Activated CD4-positive, alpha-beta memory T cell treated with anti-CD3 and anti-CD28 coated beads, Interleukin-2, amount 10 ng/mL, durations not matched to agents 7 days and 5 days (primary cell): Measurements from ENCODE around the gene RSU1. TPM values are rescaled to one million over a fixed set of nuclear protein-coding genes. Genes with fewer than 3 reads are reported as not detected.

Experiments
- CTCF ChIA-PET: fragments of 350-600 bp; sonication (Branson Sonifier 250); formaldehyde crosslinking; loops from one replicate; lab custom pipeline; 2021; ENCODE audit warnings: antibody characterized with exemption, inconsistent platforms; lab: Charles Lee
- POLR2A ChIA-PET: fragments of 350-600 bp; sonication (Branson Sonifier 250); formaldehyde crosslinking; loops from one replicate; lab custom pipeline; 2021; ENCODE audit warnings: antibody characterized with exemption; lab: Charles Lee
- DNase-seq: peaks from one replicate; pipeline ENCODE4 v3.0.0-alpha.2; 2020
- H3K27ac Mint-ChIP-seq: one replicate; pipeline ENCODE4 v1.8.0; 2021; ENCODE audit warnings: mild to moderate bottlenecking, mixed read lengths
- H3K27me3 Mint-ChIP-seq: one replicate; pipeline ENCODE4 v1.8.0; 2021; ENCODE audit warnings: mixed read lengths
- H3K36me3 Mint-ChIP-seq: one replicate; pipeline ENCODE4 v1.8.0; 2021; ENCODE audit warnings: low read depth, mixed read lengths
- H3K4me1 Mint-ChIP-seq: one replicate; pipeline ENCODE4 v1.8.0; 2021; ENCODE audit warnings: mixed read lengths
- H3K4me3 Mint-ChIP-seq: one replicate; pipeline ENCODE4 v1.8.0; 2021; ENCODE audit warnings: mild to moderate bottlenecking, mixed read lengths
- H3K9me3 Mint-ChIP-seq: one replicate; pipeline ENCODE4 v1.8.0; 2021; ENCODE audit warnings: mixed read lengths
- total RNA-seq, 2 experiments: library from RNA; stranded (reverse); gene quantifications; one replicate each; pipeline ENCODE4 v1.2.3, GENCODE V29; 2021

Gene RSU1
- total RNA-seq, 2 experiments from 2014 or later: 74.3 to 74.9 TPM

GRCh38 chr10:16819436-16819835 lies 2.2 kb upstream of the RSU1 start:
- CTCF ChIA-PET: interaction anchor here (1.1 kb wide), 1 partner anchor 8 kb away, joined by 3 read pairs; no protein-coding TSS in a partner anchor
- Mint-ChIP-seq H3K27me3 (peaks cover 4% of the 10 kb centered on the region), H3K9me3 (peaks cover 21% of the 10 kb centered on the region), H3K4me1 (peaks cover 34% of the 10 kb centered on the region), H3K36me3 (peaks cover 32% of the 10 kb centered on the region), H3K4me3 (no peak overlapping the region), H3K27ac (no peak overlapping the region)
- no peak for DNase-seq
- POLR2A ChIA-PET: interaction anchor here (1.0 kb wide), 1 partner anchor 419 kb away, joined by 3 read pairs; no protein-coding TSS in a partner anchor

DNA sequence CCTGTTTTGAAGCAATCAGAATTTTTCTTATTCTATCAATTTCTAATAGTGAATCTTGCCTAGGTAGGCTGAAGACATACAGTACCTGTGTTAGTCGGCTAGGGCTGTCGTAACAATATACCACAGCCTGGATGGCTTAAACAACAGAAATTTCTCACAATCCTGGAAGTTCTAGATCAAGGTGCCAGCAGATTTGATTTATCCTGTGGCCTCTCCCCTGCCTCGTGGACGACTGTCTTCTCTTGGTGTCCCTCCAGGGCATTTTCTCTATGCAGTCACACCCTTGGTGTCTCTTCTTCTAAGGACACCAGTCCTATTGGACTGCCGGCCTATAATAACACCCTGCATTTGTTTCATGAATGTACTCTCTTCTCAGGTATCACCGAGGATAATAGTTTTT lies 1.8 kb upstream of the RSU1 start:
- no peak for DNase-seq
- peaks cover 21% of the 10 kb centered on the region for H3K9me3 Mint-ChIP-seq
- peaks cover 34% of the 10 kb centered on the region for H3K4me1 Mint-ChIP-seq
- peaks cover 4% of the 10 kb centered on the region for H3K27me3 Mint-ChIP-seq
- ChIA-PET CTCF (interaction anchor here (1.1 kb wide), 1 partner anchor 9 kb away, joined by 3 read pairs; no protein-coding TSS in a partner anchor), POLR2A (interaction anchor here (1.0 kb wide), 1 partner anchor 419 kb away, joined by 3 read pairs; no protein-coding TSS in a partner anchor)
- H3K4me3 Mint-ChIP-seq: no peak overlapping the region
- H3K36me3 Mint-ChIP-seq: peaks cover 33% of the 10 kb centered on the region
- H3K27ac Mint-ChIP-seq: no peak overlapping the region

- CTCF ChIA-PET: interaction anchor here (0.9 to 1.8 kb wide), 11 partner anchors 9 to 440 kb away, joined by 3 to 10 read pairs (median 5); partner anchors contain the start of gene VIM
- POLR2A ChIA-PET: interaction anchor here (0.9 to 2.2 kb wide), 12 partner anchors 11 to 957 kb away, joined by 3 to 58 read pairs (median 6); partner anchors contain the start of genes MINDY3, PTER, STAM and VIM
- Mint-ChIP-seq H3K27ac (peak overlapping the region; percentile 92), H3K4me1 (peaks cover 42% of the 10 kb centered on the region), H3K9me3 (peaks cover 7% of the 10 kb centered on the region), H3K27me3 (peaks cover 4% of the 10 kb centered on the region), H3K36me3 (peaks cover 30% of the 10 kb centered on the region), H3K4me3 (peak overlapping the region; percentile 85)
- no peak for DNase-seq
These were observed 447 bp downstream of the RSU1 start for GRCh38 chr10:16816830-16817124.

DNA sequence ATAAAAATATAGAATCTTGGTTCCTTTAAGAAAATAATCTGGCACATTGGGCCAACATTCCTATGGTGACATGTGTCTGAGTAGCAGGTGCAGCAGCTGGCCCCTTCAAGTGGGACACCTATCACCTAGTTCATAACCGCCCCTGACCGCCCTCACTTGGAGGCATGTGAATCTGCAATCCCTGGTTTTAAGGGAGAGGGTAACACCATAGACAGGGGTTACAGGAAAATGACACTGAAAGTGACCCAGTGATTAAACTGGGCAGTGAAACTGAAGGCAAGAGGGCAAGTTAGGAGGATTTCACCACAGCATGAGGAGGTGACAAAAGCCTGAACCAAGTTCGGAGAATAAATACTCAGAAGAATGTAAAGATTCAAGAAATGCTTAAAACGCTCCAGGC lies 1.1 kb downstream of the RSU1 start:
- peaks cover 47% of the 10 kb centered on the region for H3K4me1 Mint-ChIP-seq
- H3K27me3 Mint-ChIP-seq: peaks cover 4% of the 10 kb centered on the region
- H3K36me3 Mint-ChIP-seq: peaks cover 30% of the 10 kb centered on the region
- DNase-seq: no peak
- peak overlapping the region; percentile 85 for H3K4me3 Mint-ChIP-seq
- peak overlapping the region; percentile 63 for H3K27ac Mint-ChIP-seq
- POLR2A ChIA-PET: interaction anchor here (1.2 to 2.2 kb wide), 5 partner anchors 10 to 956 kb away, joined by 3 to 8 read pairs (median 4); partner anchors contain the start of genes MINDY3 and PTER
- H3K9me3 Mint-ChIP-seq: peaks cover 4% of the 10 kb centered on the region
- CTCF ChIA-PET: interaction anchor here (0.7 to 1.7 kb wide), 2 partner anchors 415 to 440 kb away, joined by 3 to 4 read pairs; no protein-coding TSS in a partner anchor

GRCh38 chr10:16814012-16814411 lies 3.2 kb downstream of the RSU1 start:
- H3K4me1 Mint-ChIP-seq: peaks cover 50% of the 10 kb centered on the region
- H3K9me3 Mint-ChIP-seq: no peaks in the 10 kb centered on the region
- ChIA-PET CTCF (interaction anchor here (1.0 kb wide), 1 partner anchor 36 kb away, joined by 4 read pairs; no protein-coding TSS in a partner anchor), POLR2A (no interaction called here)
- DNase-seq: no peak
- no peak overlapping the region for H3K4me3 Mint-ChIP-seq
- peaks cover 2% of the 10 kb centered on the region for H3K27me3 Mint-ChIP-seq
- H3K27ac Mint-ChIP-seq: no peak overlapping the region
- H3K36me3 Mint-ChIP-seq: peaks cover 32% of the 10 kb centered on the region

DNA sequence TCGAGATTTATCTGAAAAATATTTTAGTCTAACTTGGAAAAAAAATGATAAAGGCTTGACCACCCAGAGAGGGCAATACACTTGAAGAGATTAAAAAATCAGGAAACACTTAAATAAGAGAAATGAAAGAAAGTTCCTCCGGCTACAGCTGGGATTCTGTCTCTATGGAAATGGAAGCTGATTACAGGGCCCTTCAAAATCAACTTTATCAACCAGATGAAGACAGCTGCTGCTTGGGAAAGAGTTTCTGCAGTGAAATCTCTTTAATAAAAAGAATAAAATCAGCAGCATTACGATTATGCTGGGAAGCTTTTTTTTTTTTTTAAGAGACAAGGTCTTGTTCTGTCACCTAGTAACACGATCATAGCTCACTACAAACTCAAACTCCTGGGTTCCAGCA lies 4.5 kb downstream of the RSU1 start:
- peaks cover 32% of the 10 kb centered on the region for H3K36me3 Mint-ChIP-seq
- no peak overlapping the region for H3K27ac Mint-ChIP-seq
- ChIA-PET CTCF (interaction anchor here (0.6 to 1.1 kb wide), 3 partner anchors 15 to 157 kb away, joined by 3 to 4 read pairs (median 3); no protein-coding TSS in a partner anchor), POLR2A (interaction anchor here (1.2 kb wide), 1 partner anchor 831 kb away, joined by 3 read pairs; no protein-coding TSS in a partner anchor)
- H3K4me3 Mint-ChIP-seq: no peak overlapping the region
- H3K4me1 Mint-ChIP-seq: peaks cover 45% of the 10 kb centered on the region
- H3K27me3 Mint-ChIP-seq: peaks cover 2% of the 10 kb centered on the region
- no peak for DNase-seq
- H3K9me3 Mint-ChIP-seq: no peaks in the 10 kb centered on the region

GRCh38 chr10:16811765-16812164 lies 5.5 kb downstream of the RSU1 start:
- H3K27me3 Mint-ChIP-seq: no peaks in the 10 kb centered on the region
- ChIA-PET POLR2A (interaction anchor here (0.8 to 1.2 kb wide), 2 partner anchors 23 to 832 kb away, joined by 3 read pairs; no protein-coding TSS in a partner anchor), CTCF (no interaction called here)
- H3K36me3 Mint-ChIP-seq: peaks cover 30% of the 10 kb centered on the region
- no peak overlapping the region for H3K4me3 Mint-ChIP-seq
- DNase-seq: no peak
- no peaks in the 10 kb centered on the region for H3K9me3 Mint-ChIP-seq
- H3K4me1 Mint-ChIP-seq: peaks cover 41% of the 10 kb centered on the region
- no peak overlapping the region for H3K27ac Mint-ChIP-seq

- CTCF ChIA-PET: no interaction called here
- no peak for DNase-seq
- Mint-ChIP-seq H3K36me3 (peaks cover 30% of the 10 kb centered on the region), H3K9me3 (no peaks in the 10 kb centered on the region), H3K27me3 (no peaks in the 10 kb centered on the region), H3K4me3 (no peak overlapping the region), H3K4me1 (peaks cover 39% of the 10 kb centered on the region), H3K27ac (no peak overlapping the region)
- POLR2A ChIA-PET: interaction anchor here (0.8 kb wide), 1 partner anchor 23 kb away, joined by 3 read pairs; no protein-coding TSS in a partner anchor
These were observed 5.9 kb downstream of the RSU1 start for GRCh38 chr10:16811292-16811691.

GRCh38 chr10:16809074-16809718 lies 8.0 kb downstream of the RSU1 start:
- H3K9me3 Mint-ChIP-seq: no peaks in the 10 kb centered on the region
- peaks cover 22% of the 10 kb centered on the region for H3K36me3 Mint-ChIP-seq
- peak; percentile 64 for DNase-seq
- H3K4me3 Mint-ChIP-seq: no peak overlapping the region
- H3K27ac Mint-ChIP-seq: no peak overlapping the region
- H3K27me3 Mint-ChIP-seq: no peaks in the 10 kb centered on the region
- CTCF ChIA-PET: interaction anchor here (0.6 to 1.9 kb wide), 5 partner anchors 8 to 711 kb away, joined by 3 to 6 read pairs (median 4); partner anchors contain the start of gene RSU1
- H3K4me1 Mint-ChIP-seq: peaks cover 21% of the 10 kb centered on the region
- POLR2A ChIA-PET: no interaction called here

GRCh38 chr10:16804123-16804522 lies 13.1 kb downstream of the RSU1 start:
- Mint-ChIP-seq H3K27me3 (no peaks in the 10 kb centered on the region), H3K9me3 (no peaks in the 10 kb centered on the region), H3K4me1 (peaks cover 13% of the 10 kb centered on the region), H3K4me3 (no peak overlapping the region), H3K27ac (no peak overlapping the region), H3K36me3 (peaks cover 8% of the 10 kb centered on the region)
- CTCF ChIA-PET: interaction anchor here (1.0 kb wide), 1 partner anchor 10 kb away, joined by 3 read pairs; no protein-coding TSS in a partner anchor
- no peak for DNase-seq
- POLR2A ChIA-PET: no interaction called here

DNA sequence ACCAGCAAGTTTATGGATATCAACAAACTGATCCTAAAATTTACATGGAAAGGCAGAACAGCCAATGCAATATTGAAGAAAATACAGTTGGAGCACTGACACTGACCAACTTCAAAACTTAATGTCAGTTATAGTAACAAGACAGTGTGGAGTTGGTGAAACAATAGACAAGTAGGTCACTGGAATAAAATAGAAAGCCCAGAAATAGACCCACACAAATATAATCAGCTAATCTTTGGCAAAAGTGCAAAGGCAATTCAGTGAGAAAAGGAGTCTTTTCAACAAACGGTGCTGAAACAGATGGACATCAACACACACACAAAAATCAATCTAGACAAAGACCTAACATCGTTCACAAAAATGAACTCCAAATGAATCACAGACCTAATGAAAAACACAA lies 13.8 kb downstream of the RSU1 start:
- peaks cover 15% of the 10 kb centered on the region for H3K36me3 Mint-ChIP-seq
- ChIA-PET CTCF (interaction anchor here (1.0 kb wide), 1 partner anchor 9 kb away, joined by 3 read pairs; no protein-coding TSS in a partner anchor), POLR2A (no interaction called here)
- no peak overlapping the region for H3K27ac Mint-ChIP-seq
- H3K4me1 Mint-ChIP-seq: peaks cover 15% of the 10 kb centered on the region
- H3K9me3 Mint-ChIP-seq: no peaks in the 10 kb centered on the region
- no peak for DNase-seq
- no peaks in the 10 kb centered on the region for H3K27me3 Mint-ChIP-seq
- H3K4me3 Mint-ChIP-seq: no peak overlapping the region

GRCh38 chr10:16799621-16800020 lies 17.6 kb downstream of the RSU1 start:
- Mint-ChIP-seq H3K4me1 (peaks cover 22% of the 10 kb centered on the region), H3K36me3 (peaks cover 29% of the 10 kb centered on the region), H3K27ac (no peak overlapping the region), H3K27me3 (no peaks in the 10 kb centered on the region), H3K9me3 (no peaks in the 10 kb centered on the region), H3K4me3 (no peak overlapping the region)
- ChIA-PET POLR2A (no interaction called here), CTCF (no interaction called here)
- no peak for DNase-seq

DNA sequence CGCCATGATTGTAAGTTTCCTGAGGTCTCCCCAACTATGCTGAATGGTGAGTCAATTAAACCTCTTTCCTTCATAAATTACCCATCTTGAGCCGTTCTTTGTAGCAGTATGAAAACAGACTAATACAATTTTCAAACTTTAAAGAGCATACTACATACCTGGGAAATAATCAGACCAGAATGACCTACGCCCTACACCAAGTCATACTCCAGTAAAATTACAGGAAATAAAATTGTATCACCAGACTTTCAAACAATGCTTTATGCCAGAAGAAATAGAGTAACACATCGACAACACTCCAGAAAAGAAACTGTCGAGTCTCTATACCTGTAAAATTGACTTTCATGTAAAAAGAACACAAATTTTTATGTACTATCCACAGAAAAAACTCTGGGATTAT lies 18.7 kb downstream of the RSU1 start:
- no peak overlapping the region for H3K27ac Mint-ChIP-seq
- peaks cover 22% of the 10 kb centered on the region for H3K4me1 Mint-ChIP-seq
- ChIA-PET POLR2A (no interaction called here), CTCF (no interaction called here)
- H3K9me3 Mint-ChIP-seq: no peaks in the 10 kb centered on the region
- no peaks in the 10 kb centered on the region for H3K27me3 Mint-ChIP-seq
- no peak overlapping the region for H3K4me3 Mint-ChIP-seq
- peaks cover 35% of the 10 kb centered on the region for H3K36me3 Mint-ChIP-seq
- DNase-seq: no peak
